HUES6 (cell line): Measurements from ENCODE around the gene SMYD1.

Experiments
- H3K27ac ChIP-seq: 2 replicates; pipeline ENCODE4 v1.7.0; 2013; ENCODE audit warnings: low read depth, mild to moderate bottlenecking, low read length, inconsistent platforms
- H3K27me3 ChIP-seq: 2 replicates; pipeline ENCODE4 v1.6.1; 2013; ENCODE audit warnings: low read length; ENCODE audit not compliant: control insufficient read depth, insufficient read depth
- H3K36me3 ChIP-seq: 2 replicates; pipeline ENCODE4 v1.6.1; 2013; ENCODE audit warnings: low read length; ENCODE audit not compliant: control insufficient read depth, insufficient read depth
- H3K4me1 ChIP-seq: 2 replicates; pipeline ENCODE4 v1.6.1; 2013; ENCODE audit warnings: low read length; ENCODE audit not compliant: control insufficient read depth, insufficient read depth
- H3K4me3 ChIP-seq: 2 replicates; pipeline ENCODE4 v1.5.1; 2013; ENCODE audit warnings: low read depth, low read length
- H3K9ac ChIP-seq: one replicate; pipeline ENCODE4 v1.6.1; 2013; ENCODE audit warnings: mild to moderate bottlenecking, low read length
- H3K9me3 ChIP-seq: 2 replicates; pipeline ENCODE4 v1.6.1; 2013; ENCODE audit warnings: low read depth, low read length; ENCODE audit not compliant: control insufficient read depth, insufficient read depth

SMYD1 gene

GRCh38 chr2:88123164-88123974, 55.7 kb downstream of the SMYD1 start:
- peaks cover 7% of the 10 kb centered on the region; the same call in 1 of the 2 replicates for H3K27me3 ChIP-seq
- H3K27ac ChIP-seq: no peak overlapping the region

GRCh38 chr2:88123975-88124917, 56.6 kb downstream of the SMYD1 start:
- Histone ChIP-seq H3K4me1 (no peaks in the 10 kb centered on the region), H3K4me3 (no peak overlapping the region), H3K36me3 (no peaks in the 10 kb centered on the region), H3K9me3 (no peaks in the 10 kb centered on the region), H3K27ac (no peak overlapping the region), H3K9ac (no peak overlapping the region), H3K27me3 (peaks cover 7% of the 10 kb centered on the region; the same call in 1 of the 2 replicates)

More at GRCh38 chr2:88123164-88123974, 55.7 kb downstream of the SMYD1 start:
- H3K9me3 ChIP-seq: no peaks in the 10 kb centered on the region
- no peak overlapping the region for H3K9ac ChIP-seq
- no peaks in the 10 kb centered on the region for H3K4me1 ChIP-seq
- no peak overlapping the region for H3K4me3 ChIP-seq
- no peaks in the 10 kb centered on the region for H3K36me3 ChIP-seq

GRCh38 chr2:88125344-88125923, 57.8 kb downstream of the SMYD1 start:
- H3K27me3 ChIP-seq: peaks cover 7% of the 10 kb centered on the region; the same call in 1 of the 2 replicates
- no peaks in the 10 kb centered on the region for H3K4me1 ChIP-seq
- H3K4me3 ChIP-seq: no peak overlapping the region
- H3K9me3 ChIP-seq: no peaks in the 10 kb centered on the region
- no peak overlapping the region for H3K9ac ChIP-seq
- no peaks in the 10 kb centered on the region for H3K36me3 ChIP-seq
- H3K27ac ChIP-seq: no peak overlapping the region

- peaks cover 7% of the 10 kb centered on the region; the same call in 1 of the 2 replicates for H3K27me3 ChIP-seq
- no peaks in the 10 kb centered on the region for H3K36me3 ChIP-seq
- no peak overlapping the region for H3K9ac ChIP-seq
- no peaks in the 10 kb centered on the region for H3K9me3 ChIP-seq
- H3K4me1 ChIP-seq: no peaks in the 10 kb centered on the region
- no peak overlapping the region for H3K27ac ChIP-seq
- H3K4me3 ChIP-seq: no peak overlapping the region
Observed at GRCh38 chr2:88125924-88126771, 58.5 kb downstream of the SMYD1 start.

- Histone ChIP-seq H3K36me3 (no peaks in the 10 kb centered on the region), H3K27me3 (peaks cover 7% of the 10 kb centered on the region; the same call in 1 of the 2 replicates), H3K9me3 (no peaks in the 10 kb centered on the region), H3K27ac (no peak overlapping the region), H3K4me1 (no peaks in the 10 kb centered on the region), H3K4me3 (no peak overlapping the region), H3K9ac (no peak overlapping the region)
Observed at GRCh38 chr2:88126772-88127637, 59.4 kb downstream of the SMYD1 start.

- Histone ChIP-seq H3K36me3 (no peaks in the 10 kb centered on the region), H3K9me3 (no peaks in the 10 kb centered on the region), H3K4me3 (no peak overlapping the region), H3K9ac (no peak overlapping the region), H3K27me3 (peaks cover 7% of the 10 kb centered on the region; the same call in 1 of the 2 replicates), H3K27ac (no peak overlapping the region), H3K4me1 (no peaks in the 10 kb centered on the region)
Observed at GRCh38 chr2:88127638-88127887, 59.9 kb downstream of the SMYD1 start.

- no peaks in the 10 kb centered on the region for H3K36me3 ChIP-seq
- H3K9ac ChIP-seq: no peak within 1 kb of the TSS
- peaks cover 7% of the 10 kb centered on the region; the same call in 1 of the 2 replicates for H3K27me3 ChIP-seq
- no peak within 1 kb of the TSS for H3K4me3 ChIP-seq
- H3K4me1 ChIP-seq: no peaks in the 10 kb centered on the region
- H3K9me3 ChIP-seq: no peaks in the 10 kb centered on the region
- H3K27ac ChIP-seq: no peak within 1 kb of the TSS
Observed at GRCh38 chr2:88127888-88128653, 60.4 kb downstream of the SMYD1 start, which contains the start of gene FABP1. TSS of gene FABP1 (minus strand) at chr2:88128062. CDS start at chr2:88128017, 45 bp downstream.

- Histone ChIP-seq H3K27me3 (peaks cover 7% of the 10 kb centered on the region; the same call in 1 of the 2 replicates), H3K9me3 (no peaks in the 10 kb centered on the region), H3K4me3 (no peak overlapping the region), H3K9ac (no peak overlapping the region), H3K36me3 (no peaks in the 10 kb centered on the region), H3K4me1 (no peaks in the 10 kb centered on the region), H3K27ac (no peak overlapping the region)
Observed at GRCh38 chr2:88128654-88129312, 61.2 kb downstream of the SMYD1 start.
